ENCODE data around the gene ENGASE.

GRCh38 chr17:79093270-79093669 lies 18.6 kb downstream of the ENGASE start:
- TF ChIP-seq POLR2A (IDR thresholded peaks at IDR 0.05) (no peak), CTCF (IDR thresholded peaks at IDR 0.05) (no peak)
